Ishikawa (cell line): ENCODE data around the gene ENOX1.

ENCODE experiments used
- EGR1 ChIP-seq: IDR thresholded peaks from 2 replicates; pipeline ENCODE4 v1.6.1; 2012
- EP300 ChIP-seq: IDR thresholded peaks from 2 replicates; pipeline ENCODE4 v1.6.1; 2012; ENCODE audit warnings: borderline replicate concordance
- FOXM1 ChIP-seq: IDR thresholded peaks from 2 replicates; pipeline ENCODE4 v1.6.1; 2012; ENCODE audit warnings: low read depth, borderline replicate concordance
- REST ChIP-seq: IDR thresholded peaks from 2 replicates; pipeline ENCODE4 v1.6.1; 2012; ENCODE audit warnings: low read depth, mild to moderate bottlenecking
- TCF12 ChIP-seq: IDR thresholded peaks from 2 replicates; pipeline ENCODE4 v1.6.1; 2012; ENCODE audit warnings: low read depth
- ZBTB7A ChIP-seq: IDR thresholded peaks from 2 replicates; pipeline ENCODE4 v1.6.1; 2012; ENCODE audit warnings: low read depth

- TF ChIP-seq EP300: no peak
- TF ChIP-seq FOXM1: no peak
- TF ChIP-seq EGR1: no peak
- TF ChIP-seq TCF12: no peak
- TF ChIP-seq ZBTB7A: no peak
- no peak for TF ChIP-seq REST
Measured at GRCh38 chr13:43698009-43698408, 88.8 kb downstream of the ENOX1 start.
